HG02763 (cell line): ENCODE data around the gene HHATL.

ENCODE experiments used
- ATAC-seq: cut with Tn5 transposase; IDR thresholded peaks from one replicate; pipeline ENCODE4 v1.9.1; 2021; ENCODE audit warnings: mild to moderate bottlenecking, moderate library complexity; ENCODE audit not compliant: unreplicated experiment

The HHATL gene

DNA sequence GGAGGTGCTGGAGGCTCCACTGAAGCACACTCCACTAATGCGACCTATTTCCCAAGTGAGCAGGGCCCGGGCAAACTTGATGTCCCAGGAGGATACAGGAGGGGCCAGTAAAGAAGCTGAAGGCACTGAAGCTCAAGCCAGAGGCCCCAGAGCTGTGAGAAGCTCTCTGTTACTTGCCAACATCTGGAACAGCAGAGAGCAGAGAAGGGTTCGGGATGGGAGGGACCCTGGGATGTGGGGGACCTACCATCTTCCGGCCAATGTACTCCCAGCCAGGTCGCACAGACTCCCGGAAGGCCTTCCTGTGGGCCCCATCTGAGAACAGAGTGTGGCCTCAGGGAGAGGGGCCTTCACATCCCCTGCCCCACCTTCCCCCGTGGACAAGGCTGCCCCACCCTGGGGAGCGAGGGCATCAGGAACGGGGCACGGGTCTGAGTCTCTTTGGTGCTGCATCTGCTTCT, 3.1 kb downstream of the HHATL start:
- ATAC-seq = no peak

DNA sequence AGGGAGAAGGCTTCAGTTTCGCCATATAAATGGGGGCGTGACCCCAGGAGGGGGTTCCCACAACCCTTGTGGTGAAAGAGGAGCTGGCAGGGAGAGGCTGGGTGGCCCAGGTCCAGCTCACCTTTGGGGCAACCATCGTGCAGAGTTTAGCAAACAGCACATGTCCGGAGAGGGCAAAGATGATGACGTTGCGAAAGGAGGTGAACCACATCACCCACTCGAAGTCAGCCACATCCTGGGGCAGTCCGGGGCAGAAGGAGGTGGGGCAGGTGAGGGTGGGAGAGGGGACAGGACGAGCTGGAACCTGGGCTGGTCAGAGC, 3.7 kb downstream of the HHATL start:
- ATAC-seq = no peak

DNA sequence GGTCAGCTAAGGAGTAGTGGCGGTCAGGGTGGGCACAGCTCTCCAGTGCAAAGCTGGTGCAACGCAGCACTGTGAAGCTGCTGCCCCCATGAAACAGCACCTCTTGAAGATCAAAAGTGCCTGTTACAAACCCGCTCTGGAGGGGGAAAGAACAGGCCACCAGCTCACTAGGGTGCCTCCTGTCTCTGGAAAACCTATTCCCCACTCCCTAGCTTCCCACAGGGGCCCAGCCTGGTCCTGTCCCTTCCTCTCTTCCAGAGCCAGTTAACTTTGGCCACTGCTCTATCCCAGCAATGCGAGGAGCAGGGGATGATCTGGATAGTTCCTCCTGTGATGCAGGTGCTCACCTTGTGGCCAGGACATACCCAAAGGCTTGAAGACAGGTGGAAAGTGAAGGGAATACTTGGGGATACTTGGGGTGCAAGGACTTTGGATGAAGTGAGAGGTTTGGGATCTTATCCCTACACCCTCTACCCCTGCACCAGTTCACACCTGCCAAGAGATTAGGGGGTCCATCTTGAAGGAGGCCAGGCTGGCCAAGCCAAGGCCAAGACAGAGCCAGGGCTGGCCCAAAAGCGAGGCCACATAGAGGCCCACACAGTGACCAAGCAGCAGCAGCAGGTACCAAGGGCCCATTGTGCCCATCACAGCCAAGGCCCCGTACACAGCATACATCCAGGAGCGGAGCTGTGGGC, 4.2 kb downstream of the HHATL start:
- no peak for ATAC-seq

DNA sequence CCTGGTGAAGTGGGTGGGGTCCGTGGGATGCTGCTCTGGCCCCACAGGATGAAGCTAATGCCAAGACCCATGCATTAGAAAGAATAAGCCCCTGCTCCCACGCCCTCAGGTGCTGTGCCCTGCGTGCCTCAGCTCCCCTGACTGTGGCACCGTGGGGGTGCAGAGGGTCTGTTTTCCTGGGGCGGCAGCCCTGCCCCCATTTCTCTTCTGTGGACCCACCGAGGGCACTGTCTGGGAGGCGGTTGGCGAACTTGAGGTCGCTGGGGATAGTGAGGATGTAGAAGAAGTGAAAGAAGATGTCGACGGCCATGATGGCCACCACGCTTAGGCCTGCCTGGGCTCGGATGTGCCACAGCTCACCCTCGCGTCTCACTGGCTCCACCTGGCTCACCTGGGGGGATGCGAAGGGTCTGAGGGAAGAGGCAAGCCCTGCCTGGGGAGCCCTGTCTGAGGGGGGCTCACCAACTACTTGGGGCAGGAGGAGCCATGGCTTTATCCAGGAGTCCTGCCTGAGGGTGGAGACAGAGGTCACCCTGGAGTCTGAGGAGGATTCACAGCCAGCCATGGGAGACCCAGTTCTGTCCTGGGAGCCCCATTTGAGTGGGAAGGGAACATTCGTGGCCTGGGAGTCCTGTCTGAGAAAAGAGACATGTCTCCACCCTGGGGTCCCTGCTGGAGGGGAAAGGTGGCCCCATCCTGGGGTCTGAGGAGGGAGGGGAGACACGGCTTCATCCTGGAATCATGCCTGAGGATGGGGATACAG, 5.1 kb downstream of the HHATL start:
- no peak for ATAC-seq

DNA sequence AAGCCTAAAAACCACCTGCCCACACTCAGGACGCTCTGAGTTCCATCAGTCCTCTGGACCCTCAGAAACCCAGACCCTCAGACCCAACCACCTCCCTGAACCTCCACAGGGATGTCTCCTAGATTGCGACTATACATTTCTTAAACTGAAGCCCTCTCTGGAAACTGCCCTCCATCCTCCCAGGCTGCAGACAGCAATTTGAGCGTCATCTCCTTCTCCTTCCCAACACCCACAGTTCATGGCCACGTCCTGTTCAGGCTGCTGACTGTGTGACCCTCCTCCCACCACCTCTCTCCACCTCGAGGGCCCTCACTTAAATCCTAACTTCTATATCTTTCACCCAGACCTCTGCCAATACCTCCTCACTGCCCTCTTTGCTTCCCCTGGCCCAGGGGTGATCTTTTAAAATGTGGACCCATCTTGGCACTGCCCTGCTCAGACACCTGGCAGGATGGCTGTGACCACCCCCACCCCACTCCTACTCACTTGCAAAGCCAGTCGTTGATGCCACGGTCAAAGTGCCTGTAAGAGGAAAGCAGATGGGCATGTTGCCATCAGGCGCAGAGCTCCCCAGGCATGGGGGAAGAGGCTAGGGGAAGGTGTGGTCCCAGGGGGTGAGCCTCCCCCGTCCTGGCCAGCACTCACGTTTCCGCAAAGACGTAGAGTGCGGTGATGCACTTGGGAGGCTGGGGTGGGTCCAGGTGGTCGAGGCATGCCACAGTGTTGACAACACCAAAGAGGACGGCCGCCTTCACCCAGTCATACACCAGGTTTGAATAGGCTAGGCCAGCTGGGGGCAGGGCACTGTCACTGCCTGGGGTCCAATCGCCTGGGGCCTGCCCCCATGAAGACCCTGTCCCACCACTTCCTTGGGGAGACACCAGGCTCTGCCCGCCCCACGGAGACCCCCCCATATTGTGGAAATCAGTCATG, 6.0 kb downstream of the HHATL start:
- no peak for ATAC-seq

DNA sequence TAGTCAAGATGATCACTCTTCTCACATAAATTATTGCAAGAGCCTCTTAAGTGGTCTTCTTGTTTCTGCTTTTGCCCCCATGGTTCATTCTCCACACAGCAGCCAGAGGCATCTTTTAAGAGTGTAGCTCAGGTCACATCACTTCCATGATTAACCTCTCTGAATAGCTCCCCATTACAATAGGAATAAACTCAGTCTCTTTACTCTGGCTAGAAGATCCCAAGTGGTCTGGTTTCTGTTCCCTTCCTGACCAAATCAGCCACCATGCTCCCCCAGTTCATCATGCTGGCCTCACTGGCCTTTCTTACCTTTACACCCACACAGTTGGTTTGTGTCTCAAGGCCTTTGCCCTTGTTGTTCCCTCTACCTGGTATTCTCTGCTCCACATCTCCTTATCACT, 8.2 kb downstream of the HHATL start:
- no peak for ATAC-seq

DNA sequence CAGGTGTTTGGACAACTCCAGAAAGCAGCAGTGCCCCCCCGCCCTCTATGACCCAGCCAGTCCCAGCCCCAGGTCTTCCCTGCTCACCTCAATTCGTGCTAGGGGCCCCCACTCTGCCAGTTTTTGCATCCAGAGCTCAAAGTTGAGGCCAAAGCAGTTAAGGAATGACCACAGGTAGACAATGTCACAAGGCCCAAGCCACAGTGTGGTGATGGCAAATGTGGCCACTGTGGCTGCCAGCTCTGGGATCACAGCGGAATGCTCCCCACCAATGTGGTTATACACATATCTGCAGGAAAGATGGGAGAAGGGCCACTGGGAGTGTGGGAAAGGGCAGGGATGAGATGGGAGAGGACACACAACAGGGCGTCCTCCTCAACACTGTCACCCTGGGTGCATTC, 9.1 kb downstream of the HHATL start:
- ATAC-seq = no peak

DNA sequence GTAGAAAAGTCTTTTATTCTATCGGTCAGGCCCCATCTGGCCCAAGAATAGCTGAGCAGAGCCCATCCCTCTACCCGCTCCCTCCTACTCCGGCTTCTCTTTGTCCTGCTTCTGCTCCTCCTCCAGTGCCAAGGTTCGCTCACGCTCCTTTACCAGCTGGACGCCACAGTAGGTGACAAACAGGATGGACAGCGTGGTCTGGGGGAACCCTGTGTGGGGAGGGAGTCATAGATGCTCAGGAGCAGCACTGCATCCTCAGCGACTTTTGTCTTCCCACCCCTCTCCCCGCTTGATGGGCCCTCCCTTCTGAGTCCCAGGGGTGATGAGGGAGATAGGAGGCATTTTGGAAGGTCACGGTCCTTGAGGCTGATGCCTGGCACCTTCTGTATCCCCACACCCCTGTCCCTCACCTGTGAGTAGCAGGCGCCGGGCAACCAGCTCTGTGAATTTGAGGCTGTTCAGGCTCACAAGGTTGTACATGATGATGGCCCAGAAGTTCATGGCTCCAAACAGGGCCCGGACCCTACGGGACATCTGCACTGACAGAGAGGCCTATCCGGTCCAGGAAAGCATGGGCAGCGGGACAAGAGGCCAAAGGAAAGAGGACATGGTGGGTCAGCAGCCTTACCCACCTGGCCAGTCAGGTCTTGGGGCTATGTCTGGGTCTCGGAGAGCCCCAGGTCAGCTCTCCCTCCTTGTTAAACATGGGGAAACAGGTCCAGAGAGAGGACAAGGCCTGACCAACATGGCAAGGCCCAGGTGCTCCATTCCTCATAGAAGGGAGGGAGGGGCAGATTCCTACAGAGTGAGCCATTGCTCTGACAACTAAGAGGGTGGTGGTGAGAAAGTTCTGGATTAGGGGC, 9.7 kb downstream of the HHATL start:
- ATAC-seq = no peak

DNA sequence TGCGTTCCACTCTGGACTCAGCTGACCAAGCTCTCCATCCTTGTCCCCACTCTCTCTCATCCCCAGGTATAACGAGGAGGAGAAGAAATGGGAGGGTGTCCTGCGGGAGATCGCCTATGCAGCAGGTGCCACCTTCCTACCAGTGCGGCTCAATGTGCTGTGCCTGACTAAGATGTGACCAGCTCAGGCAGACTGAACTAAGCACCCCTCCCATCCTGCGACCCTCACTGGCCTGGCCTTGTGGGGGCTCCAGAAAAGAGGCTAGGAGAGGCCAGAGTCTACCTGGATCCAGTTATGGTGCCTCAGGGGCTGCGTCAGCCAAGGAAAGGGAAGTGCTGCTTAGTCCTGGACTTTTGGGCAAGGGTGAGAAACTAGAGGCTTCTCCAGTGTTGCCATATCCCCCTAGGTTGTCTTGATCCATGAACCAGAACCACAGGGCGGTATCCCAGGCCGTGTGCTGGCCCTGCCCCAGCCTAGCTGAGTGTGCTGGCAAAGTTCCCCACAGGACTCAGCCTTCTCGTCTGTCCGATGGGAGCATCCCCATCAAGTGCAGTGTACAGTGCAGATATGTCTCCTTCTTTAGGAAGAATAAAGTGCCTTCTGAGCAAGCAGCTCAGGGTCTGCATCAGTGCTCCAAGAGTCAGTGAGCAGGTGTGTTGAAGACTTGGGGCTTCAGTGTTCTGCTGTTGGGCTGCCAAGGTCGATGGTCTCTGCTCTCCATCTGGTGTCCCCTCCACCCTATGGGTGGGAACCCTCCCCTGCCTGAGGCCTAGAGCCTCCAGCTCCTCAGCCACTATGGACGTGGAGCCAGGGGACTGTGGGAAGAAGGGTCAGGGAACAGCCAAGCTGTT, 10.6 kb downstream of the HHATL start:
- no peak for ATAC-seq

DNA sequence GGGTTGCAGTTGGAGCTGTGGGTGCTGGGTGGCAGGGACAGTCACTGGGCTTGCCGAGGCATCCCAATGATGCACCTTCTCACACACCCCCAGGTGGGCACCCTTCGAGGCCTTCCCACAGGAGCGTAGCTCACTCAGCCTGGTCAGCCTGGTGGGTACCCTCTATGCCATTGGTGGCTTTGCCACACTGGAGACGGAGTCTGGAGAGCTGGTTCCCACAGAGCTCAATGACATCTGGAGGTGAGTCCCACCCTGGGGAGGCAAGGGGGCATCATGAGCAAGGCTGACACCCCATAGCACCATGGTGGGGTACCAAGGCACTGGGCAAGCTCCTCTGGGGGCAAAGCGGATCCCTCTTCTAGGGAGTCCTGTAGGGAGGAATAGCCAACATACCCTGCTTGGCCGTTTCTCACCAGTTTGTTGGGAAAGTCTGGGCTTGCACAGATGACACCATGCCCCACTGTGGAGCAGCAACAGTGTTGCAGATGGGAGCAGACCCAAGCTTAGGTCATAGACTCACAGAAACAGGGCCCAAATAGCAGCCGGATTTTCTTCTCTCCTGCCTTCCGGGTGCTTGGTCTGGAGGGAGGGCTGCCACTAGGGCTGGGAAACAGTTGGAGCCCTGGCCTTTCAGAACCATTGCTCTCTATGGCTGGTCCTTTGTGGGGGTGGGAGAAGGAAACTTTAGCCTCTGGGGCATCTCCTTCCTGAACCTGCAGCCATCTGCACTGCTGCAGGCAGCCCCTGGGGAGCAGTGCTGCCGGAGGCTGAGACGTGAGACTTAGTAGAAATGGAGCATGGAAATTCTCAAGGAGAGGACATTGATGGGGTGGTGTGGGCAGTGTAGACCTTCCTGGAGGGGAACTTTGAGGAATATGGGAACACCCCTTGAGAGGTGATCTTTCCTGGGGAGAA, 11.6 kb downstream of the HHATL start:
- ATAC-seq = no peak

DNA sequence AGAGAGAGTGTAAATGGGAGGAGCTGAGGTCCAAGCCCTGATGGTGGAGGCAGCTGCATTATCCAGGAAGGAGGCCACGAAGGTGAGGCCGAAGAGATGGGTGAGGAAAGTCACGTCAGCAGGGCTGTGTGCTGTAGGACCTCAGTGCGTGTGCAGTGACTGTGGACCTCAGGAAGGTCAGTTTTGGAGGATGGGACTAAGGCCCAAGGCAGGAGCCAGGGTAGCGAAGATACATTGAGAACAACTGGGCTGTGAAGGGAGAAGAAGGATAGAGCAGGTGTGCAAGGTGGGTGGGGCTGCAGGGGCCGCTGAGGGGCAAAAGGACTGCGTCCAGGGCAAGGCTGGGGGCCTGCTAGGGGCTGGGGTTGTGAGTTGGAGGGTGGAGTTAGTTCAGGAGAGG, 12.4 kb downstream of the HHATL start:
- ATAC-seq = no peak

DNA sequence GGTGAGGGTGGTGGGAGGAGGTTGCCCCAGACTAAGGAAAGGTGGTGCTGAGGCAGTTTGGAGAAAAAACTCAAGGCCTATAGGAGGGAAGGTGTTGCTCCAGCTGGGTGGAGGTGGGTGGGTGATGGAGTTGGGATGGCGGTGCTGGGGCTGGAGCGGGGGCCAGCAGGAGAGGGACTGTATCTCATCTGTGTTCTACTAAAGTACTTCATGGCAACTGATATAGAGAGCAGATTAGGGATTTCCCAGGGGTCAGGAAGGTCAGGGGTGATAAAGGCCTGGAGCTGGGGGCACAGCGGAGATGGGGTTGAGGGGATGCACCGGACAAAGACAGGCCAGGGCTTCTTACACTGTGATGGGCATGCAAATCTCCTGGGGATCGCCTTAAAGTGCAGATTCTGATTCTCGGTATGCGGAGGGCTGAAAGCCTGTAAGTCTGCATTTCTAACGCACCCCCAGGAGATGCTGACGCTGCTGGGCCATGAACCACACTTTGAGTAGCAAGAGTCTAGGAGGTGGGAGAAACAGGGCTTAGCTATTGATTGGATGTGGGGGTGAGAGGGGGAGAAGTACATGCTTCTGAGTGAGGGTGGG, 13.1 kb downstream of the HHATL start:
- no peak for ATAC-seq

DNA sequence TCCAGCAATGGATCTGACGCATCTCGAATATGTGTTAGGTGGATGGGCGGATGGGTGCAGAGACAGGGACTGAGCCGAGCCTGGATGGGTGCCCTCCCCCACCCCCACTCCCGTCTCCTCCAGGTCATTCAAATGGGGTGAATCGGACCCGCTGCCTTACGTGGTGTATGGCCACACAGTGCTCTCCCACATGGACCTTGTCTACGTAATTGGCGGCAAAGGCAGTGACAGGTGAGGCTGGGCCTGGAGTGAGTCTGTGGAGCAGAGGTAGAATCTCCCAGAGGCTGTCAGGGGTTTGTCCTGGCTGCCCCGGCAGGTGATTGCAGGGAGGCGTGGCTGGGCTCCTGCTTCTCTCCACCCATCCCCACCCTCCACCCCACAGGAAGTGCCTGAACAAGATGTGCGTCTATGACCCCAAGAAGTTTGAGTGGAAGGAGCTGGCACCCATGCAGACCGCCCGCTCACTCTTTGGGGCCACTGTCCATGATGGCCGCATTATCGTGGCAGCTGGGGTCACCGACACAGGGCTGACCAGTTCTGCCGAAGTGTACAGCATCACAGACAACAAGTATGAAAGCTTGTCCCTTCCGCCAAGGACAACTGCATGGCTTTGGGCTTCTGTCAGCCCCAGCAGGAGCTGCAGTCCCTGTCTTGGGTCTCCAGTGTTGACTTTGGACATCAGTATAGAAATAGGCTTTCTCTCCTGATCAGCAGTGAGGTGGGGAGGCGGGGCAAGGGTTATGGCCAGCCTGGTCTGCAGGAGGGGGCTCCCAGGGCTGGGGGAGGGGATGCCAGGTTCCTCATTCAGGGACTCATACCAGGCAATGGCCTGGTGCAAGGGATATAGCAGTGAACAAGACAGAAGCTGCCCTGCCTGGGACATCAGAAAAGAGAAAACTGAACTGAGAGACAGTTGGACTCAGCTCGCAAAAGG, 13.8 kb downstream of the HHATL start:
- no peak for ATAC-seq

DNA sequence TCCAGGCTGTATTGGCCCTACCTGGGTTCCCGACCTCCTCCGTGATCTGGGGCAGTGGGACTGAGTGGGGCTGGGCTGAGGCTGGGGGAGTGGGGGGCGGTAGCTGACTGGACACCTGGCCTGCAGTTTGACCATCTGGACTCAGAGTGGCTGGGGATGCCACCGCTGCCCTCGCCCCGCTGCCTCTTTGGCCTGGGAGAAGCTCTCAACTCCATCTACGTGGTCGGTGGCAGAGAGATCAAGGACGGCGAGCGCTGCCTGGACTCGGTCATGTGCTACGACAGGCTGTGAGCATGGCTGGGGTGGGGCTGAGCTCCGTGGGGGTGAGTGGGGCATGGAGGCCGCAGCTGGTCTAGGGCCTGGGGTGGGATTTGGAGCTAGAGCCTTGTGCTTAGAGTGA, 14.6 kb downstream of the HHATL start:
- ATAC-seq = no peak

DNA sequence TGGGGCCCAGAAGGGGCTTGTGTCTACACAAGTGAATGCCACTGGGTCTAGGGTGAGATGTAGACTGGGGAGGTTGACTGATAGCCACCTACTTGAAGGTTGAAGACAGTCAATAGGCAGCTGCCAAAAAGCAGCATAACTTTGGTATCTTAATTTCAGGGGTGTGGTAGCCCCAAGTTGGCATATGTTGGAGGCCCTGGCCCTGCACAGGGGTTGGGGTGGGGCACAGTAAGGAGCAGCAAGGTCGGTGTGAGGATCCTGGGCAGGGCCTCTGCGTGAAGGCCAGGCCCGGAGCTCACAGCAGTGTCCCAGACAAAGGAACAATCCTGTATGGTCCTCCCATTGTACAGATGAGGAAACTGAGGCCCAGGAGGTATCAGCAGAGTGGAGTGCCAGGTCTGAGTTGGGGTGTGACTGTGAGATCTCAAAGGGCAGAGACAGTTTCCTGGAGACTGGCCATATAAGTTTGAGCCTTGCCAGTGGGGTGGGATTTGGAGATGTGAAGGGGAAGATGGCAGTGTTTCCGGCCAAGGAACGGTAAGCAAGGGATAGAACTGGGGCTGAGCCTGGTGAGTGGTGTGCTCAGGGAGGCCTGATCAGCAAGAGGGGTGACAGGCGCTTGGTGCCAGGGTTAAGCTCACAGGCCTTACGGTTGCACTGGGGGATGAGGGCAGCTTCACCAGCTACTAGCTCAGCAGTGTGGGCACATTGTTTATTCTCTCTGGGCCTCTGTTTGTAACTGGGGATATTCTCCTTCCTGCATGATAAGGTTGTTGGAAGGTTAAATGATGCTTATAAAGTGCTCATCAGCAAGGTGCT, 15.6 kb downstream of the HHATL start:
- ATAC-seq = no peak
